Measurements from ENCODE around the gene USP32.

USP32 gene

DNA sequence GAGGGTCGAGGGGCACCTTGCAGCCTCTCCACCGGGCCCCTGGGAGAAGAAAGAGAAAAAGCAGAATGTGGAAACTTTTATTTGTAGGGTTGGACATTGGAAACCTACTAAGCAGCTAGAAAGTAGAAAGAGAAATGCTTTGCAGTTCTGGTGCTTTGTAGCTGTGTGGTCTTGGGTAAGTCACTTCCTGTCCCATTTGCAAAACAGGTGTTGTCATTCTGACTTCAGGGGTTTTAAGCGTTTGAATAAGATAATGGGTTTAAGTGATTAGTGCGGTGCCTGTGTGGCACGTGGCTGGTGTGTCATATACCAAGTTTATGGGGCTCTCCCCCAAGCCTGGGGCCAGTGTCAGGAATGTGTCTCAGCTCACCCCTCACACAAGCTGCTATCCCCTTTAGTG lies 240.6 kb downstream of the USP32 start:
- no peak for DNase-seq (ENCODE audit: low spot score in 2 of 2)
- Mint-ChIP-seq H3K4me1 (peaks cover 17% of the 10 kb centered on the region), H3K9me3 (no peaks in the 10 kb centered on the region), H3K27ac (no peak overlapping the region), H3K36me3 (no peaks in the 10 kb centered on the region), H3K4me3 (peak overlapping the region; percentile 42)
- ATAC-seq = peak; percentile 80

DNA sequence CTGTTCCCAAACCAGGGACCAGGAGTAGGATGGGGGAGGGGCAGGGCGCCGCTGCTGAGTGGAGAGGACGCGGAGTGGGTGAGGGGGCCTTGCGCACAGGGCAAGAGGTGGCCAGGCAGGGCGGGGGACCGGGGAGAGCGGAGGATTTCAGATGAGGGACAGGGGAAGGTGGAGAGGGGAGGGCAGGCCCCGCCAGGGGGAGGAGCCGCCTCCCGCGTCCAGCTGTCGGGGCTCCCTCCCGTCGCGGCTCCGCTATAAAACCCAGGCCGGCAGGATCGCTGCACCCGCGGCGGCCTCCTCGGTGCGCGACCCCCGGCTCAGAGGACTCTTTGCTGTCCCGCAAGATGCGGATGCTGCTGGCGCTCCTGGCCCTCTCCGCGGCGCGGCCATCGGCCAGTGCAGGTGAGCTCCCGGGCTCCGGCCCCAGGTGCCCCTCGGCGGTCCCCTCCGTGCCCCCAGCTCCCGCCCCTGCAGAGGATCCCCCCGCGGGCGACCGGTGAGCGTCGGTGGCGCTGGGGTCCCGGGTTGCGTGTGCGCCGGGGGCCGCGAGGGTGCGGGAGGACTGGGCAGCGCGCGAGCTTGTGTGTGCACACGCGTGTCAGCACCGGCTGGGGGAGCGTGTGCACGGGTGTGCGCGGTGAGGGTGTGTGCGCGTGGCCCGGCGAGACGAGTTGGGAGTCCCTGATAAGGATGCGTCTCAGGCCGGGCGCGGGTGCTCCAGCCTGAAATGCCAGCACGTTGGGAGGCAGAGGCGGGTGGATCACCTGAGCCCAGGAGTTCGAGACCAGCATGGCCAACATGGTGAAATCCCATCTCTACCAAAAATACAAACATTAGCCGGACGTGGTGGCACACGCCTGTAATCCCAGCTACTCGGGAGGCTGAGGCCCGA lies 242.0 kb downstream of the USP32 start, which contains the start of gene CA4:
Gene CA4, plus strand, starts transcription at position 283 of the 892 bp plus-strand sequence. Its CDS starts 62 bp downstream, at position 345.
- no peak for DNase-seq (ENCODE audit: low spot score in 2 of 2)
- H3K27ac Mint-ChIP-seq = no peak within 1 kb of the TSS
- H3K4me1 Mint-ChIP-seq = peaks cover 19% of the 10 kb centered on the region
- H3K36me3 Mint-ChIP-seq = no peaks in the 10 kb centered on the region
- ATAC-seq = no peak
- H3K9me3 Mint-ChIP-seq = no peaks in the 10 kb centered on the region
- H3K4me3 Mint-ChIP-seq = peak within 1 kb of the TSS; percentile 49

DNA sequence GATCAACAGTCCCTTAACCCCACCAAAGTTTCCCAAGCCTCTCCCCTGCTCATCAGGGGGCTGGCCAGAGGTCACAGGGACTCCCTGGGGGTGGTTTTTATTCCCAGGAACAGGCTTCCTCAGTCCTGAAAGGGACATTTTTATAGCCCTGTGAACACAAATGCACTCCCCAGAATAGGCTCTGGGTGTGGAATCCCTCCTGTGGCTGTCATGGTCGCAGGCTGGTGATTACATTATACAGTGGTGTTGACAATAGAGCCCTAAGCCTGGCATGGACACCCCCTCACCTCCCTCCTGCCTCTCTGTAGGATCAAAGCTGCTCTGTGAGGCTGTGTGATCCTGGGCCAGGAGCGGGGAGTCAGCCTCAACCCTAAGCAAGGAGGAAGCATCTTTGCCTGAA lies 243.6 kb downstream of the USP32 start:
- no peaks in the 10 kb centered on the region for H3K36me3 Mint-ChIP-seq
- no peaks in the 10 kb centered on the region for H3K9me3 Mint-ChIP-seq
- H3K4me1 Mint-ChIP-seq = peaks cover 30% of the 10 kb centered on the region
- H3K4me3 Mint-ChIP-seq = no peak overlapping the region
- no peak for ATAC-seq
- no peak overlapping the region for H3K27ac Mint-ChIP-seq
- DNase-seq (ENCODE audit: low spot score in 2 of 2) = no peak

DNA sequence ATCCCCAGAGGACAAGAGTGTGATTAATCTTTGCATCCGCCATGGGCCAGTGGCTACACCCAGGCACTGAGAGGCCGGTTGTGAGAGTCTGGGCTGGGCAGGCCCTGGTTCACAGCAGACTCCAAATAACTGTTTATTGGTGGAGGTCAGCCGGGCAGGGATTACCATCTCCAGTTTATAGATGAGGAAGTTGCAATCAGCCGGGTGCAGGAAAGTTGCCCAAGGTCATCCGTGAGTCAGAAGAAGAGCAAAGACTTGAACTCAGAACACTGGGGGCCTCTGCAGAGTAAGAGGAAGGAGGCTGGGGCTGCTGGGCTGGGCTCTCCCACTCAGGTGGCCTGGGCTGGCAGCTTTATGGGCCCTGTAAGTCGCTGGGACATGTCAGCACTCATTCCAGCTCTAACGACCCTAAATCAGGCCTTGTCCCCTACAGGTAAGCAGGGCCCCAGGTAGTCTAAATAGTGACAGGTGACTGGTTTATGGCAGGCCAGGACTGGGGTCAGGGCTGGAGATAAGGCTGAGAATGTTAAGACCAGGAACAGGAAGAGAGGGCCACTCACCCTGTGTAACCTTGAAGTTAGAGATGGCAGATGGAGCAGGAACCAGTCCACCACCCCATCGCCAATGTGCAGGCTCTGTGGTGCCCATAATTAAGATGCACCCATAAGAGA lies 244.2 kb downstream of the USP32 start:
- H3K36me3 Mint-ChIP-seq = no peaks in the 10 kb centered on the region
- peaks cover 36% of the 10 kb centered on the region for H3K4me1 Mint-ChIP-seq
- no peak overlapping the region for H3K4me3 Mint-ChIP-seq
- ATAC-seq (no peak), DNase-seq (ENCODE audit: low spot score in 2 of 2) (no peak)
- no peak overlapping the region for H3K27ac Mint-ChIP-seq
- H3K9me3 Mint-ChIP-seq = no peaks in the 10 kb centered on the region

DNA sequence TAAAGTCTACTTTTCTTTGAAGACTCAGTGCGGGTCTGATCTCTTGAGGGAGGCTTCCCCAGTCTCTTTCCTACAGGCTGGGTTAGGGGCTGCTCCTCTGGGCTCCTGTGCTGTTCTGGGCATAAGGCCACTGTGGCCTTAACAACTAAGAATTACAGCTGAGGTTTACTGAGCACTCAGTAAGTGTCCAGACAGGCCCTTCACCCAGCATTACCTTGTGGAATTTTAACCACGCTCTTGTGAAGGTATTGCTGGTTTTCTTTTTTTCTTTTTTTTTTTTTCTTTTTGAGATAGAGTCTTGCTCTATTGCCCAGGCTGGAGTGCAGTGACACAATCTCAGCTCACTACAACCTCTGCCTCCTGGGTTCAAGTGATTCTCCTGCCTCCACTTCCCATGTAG lies 245.7 kb downstream of the USP32 start:
- Mint-ChIP-seq H3K4me1 (peaks cover 39% of the 10 kb centered on the region), H3K27ac (no peak overlapping the region), H3K4me3 (no peak overlapping the region), H3K9me3 (no peaks in the 10 kb centered on the region), H3K36me3 (no peaks in the 10 kb centered on the region)
- ATAC-seq (no peak), DNase-seq (ENCODE audit: low spot score in 2 of 2) (no peak)

DNA sequence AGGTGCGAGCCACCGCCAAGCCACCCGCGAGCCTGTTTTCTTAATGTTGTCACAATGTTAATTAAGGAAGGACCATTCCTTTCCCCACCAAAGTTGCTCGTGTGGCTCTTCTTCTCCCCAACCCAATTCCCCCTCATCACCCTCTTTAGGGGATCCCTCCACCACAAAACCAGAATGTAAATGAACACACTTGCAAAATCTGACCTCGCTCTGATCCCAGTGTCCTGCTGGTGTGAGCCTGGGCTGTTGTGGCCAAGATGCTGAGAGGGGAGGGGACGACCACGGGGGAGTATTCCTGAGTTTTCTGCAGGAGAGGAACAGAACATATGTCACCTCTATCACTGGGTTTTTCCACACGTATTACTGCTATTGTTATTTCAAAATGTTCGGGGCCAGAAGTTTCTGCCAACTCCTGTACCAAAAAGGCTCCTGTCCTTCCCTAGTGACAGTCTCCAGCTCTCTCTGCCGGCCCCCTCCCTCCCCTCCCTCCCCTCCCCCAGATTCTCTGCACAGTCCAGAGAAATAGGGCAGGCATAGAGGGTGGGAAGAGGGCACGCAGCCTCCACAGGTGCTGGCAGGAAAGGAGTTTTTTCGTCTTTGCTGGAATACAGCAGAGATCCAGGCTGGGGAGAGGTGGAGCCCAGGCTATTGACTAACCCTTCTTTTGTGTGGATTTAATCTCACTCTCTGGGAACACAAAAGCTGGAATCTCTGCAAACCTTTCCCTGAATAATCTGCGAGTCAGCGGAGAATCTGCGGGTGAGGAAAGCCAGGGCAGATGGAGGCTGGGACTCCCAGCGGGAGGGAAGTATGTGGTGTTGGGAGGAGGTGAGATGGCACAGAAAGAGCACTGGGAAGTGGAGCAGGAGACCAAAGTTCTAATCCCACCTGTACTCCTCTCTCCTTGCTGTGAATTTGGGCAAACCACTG lies 246.7 kb downstream of the USP32 start:
- Mint-ChIP-seq H3K27ac (no peak overlapping the region), H3K4me1 (peaks cover 34% of the 10 kb centered on the region), H3K36me3 (no peaks in the 10 kb centered on the region), H3K4me3 (no peak overlapping the region), H3K9me3 (no peaks in the 10 kb centered on the region)
- ATAC-seq = no peak
- no peak for DNase-seq (ENCODE audit: low spot score in 2 of 2)

DNA sequence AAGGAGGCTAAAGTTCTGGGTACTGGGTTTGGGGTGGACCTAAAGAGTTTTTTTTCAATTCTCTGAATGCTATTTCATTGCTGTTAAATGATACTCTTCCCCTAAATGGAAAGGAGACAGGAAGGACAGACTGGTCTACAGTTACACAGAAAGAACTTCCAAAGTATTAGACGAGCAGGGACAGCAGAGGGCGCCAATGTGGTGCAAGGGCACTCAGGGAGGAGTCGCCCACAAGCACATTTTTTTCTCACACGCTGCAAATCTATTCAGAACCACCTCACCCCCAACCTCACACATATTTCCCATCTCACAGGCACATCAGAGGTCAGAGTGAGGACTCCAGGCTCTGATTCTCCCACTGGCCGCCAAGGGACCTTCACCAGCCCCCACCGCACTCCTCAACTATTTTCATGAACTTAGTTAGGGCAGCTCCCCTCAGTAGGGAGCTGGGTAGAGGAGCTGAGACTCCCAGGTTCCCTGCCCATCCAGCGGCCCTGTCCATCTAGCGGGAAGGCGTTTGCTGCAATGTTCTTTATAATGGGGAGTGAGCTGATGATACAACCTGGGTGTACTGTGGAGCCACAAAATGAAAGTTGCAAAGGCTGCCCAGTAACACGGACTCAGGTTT lies 248.9 kb downstream of the USP32 start:
- H3K36me3 Mint-ChIP-seq = no peaks in the 10 kb centered on the region
- H3K27ac Mint-ChIP-seq = no peak overlapping the region
- H3K9me3 Mint-ChIP-seq = no peaks in the 10 kb centered on the region
- DNase-seq (ENCODE audit: low spot score in 2 of 2) (peak; percentile 65 to 88), ATAC-seq (peak; percentile 78)
- peaks cover 37% of the 10 kb centered on the region for H3K4me1 Mint-ChIP-seq
- H3K4me3 Mint-ChIP-seq = no peak overlapping the region

DNA sequence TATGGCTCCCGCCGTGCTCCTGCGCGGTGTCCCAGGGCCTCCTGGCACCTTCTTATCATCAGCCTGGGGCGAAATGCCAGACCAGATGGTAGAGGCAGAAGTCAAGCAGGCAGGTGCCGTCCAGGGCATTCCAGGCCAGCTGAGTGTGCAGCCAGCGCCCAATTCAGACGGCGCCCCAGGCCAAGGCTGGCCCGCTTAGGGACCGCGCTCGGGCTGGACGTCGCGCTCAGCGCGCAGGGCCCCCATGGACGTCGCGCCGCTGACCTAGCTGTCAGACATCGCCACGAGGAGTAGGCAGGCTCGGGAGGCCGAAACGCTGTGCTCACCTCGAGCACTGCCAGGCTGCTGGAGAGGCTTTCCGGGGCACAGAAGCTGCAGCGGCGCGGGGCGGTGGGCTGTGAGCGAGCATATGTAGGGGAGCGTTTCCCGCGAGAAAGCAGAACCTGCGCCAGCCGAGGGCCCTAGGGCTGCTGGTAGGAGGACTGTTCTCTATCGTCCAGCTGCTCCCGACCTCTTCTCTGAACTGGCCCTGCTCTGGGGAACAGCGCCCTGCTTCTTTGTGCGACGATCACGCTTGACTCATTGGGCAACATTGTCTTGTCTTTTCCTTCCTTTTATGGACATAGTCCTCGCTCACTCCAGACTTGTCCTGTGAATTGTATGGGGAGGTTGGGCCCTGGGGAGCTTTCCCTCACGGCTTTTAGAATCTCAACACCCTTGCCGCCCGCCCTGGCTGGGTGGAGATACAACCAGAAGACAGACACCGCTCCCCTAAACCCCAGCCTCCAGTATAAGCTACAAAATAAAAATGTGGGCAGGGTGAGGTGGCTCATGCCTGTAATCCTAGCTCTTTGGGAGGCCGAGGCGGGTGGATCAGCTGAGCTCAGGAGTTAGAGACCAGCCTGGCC lies 250.6 kb downstream of the USP32 start:
- H3K4me3 Mint-ChIP-seq = no peak overlapping the region
- no peak overlapping the region for H3K27ac Mint-ChIP-seq
- no peaks in the 10 kb centered on the region for H3K9me3 Mint-ChIP-seq
- no peak for DNase-seq (ENCODE audit: low spot score in 2 of 2)
- no peak for ATAC-seq
- no peaks in the 10 kb centered on the region for H3K36me3 Mint-ChIP-seq
- peaks cover 37% of the 10 kb centered on the region for H3K4me1 Mint-ChIP-seq

DNA sequence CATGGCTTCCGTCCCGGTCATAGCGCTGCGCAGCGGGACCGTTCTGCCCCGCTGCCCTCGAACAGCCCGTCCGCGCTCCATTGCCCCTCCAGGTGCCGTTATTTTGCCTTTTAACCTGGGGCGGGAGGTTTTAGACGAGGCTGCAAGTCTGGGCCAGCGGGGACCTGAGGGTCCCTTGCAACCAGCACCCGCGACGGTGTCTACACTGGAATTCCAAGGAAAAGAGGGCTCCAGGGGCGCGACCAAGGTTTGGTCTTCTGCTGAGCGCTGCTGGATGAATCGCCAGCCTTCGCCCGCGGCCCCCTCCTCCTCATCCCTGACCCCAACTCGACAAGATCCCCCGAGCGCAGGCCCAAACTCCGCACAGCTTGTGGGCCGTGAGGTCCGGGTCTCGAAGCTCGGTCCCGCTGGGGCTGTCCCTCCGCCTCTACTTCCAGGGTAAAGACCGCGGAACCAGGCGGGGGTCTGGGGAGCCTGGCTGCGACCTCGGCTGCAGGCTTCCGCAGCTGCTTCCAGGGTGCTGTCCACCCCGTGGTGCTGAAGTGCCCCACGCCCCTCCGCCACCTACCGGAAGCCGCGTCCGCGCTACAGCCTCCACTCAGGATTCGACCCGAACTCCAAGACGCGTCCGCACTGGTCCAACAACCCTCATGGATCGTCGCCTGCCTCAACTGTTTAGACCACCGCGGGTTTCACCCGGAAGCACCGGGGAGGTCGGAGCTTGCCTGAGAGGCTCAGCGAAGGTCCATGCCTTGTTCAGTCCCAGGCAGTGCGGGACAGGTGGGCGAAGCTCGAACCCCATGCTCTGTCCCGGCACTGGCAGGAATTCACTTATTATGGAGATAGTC lies 252.3 kb downstream of the USP32 start:
- no peaks in the 10 kb centered on the region for H3K36me3 Mint-ChIP-seq
- no peak overlapping the region for H3K27ac Mint-ChIP-seq
- peaks cover 48% of the 10 kb centered on the region for H3K4me1 Mint-ChIP-seq
- ATAC-seq (no peak), DNase-seq (ENCODE audit: low spot score in 2 of 2) (peak; percentile 46 to 74)
- H3K4me3 Mint-ChIP-seq = no peak overlapping the region
- H3K9me3 Mint-ChIP-seq = no peaks in the 10 kb centered on the region

DNA sequence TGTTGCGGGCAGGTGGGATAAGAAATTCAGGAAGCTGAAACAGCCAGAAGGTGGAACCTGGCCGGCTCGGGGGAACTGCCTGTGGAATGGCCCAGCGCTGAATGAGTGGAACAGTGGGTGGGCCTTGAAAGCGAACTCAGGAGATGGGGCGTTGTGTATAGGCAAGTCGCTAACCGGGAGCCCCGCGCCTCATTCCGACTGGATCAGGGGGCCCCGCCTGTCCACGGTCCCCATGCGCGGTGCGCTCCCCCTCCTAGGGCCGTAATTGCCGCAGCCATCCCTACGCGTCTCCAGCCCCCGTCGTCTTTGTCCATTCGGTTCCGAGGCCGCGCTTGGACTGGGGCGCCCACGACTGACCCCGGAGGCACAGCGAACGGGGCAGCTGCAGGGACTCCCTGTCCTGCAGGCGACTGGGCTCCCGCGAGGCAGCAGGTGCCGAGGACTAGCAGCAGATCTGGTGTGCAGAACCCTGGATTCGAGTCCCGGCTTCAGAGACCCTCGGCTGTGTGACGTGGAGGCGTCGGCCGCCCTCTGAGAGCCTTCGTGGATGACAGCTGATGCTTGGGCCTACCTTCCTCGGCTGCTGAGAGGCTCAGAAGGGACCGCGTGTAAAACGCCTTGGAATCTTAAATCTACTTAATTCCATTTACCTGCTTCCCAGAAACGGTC lies 253.0 kb downstream of the USP32 start:
- Mint-ChIP-seq H3K27ac (no peak overlapping the region), H3K36me3 (no peaks in the 10 kb centered on the region), H3K4me1 (peaks cover 48% of the 10 kb centered on the region), H3K4me3 (no peak overlapping the region), H3K9me3 (no peaks in the 10 kb centered on the region)
- ATAC-seq (no peak), DNase-seq (ENCODE audit: low spot score in 2 of 2) (no peak)

DNA sequence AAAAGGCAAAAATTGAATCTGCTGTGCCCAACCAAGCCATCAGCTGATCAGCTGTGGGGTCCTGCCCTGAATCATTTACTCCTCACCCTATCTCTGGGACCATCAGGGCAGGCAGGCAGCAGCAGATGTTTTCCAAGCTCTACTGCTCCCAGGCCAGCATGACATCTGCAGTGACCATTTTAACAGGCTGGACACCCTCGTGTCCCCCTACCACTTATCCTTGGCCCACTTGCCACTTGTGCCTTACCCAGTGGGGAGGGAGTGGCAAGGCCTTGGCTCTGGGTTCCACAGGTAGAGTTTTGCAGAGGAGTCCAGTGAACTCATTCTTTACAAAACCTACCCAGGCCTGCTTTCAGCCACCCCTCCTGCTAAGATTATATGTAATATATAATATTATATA lies 254.2 kb downstream of the USP32 start:
- Mint-ChIP-seq H3K36me3 (no peaks in the 10 kb centered on the region), H3K4me3 (no peak overlapping the region), H3K4me1 (peaks cover 49% of the 10 kb centered on the region), H3K27ac (no peak overlapping the region), H3K9me3 (no peaks in the 10 kb centered on the region)
- no peak for DNase-seq (ENCODE audit: low spot score in 2 of 2)
- ATAC-seq = no peak

DNA sequence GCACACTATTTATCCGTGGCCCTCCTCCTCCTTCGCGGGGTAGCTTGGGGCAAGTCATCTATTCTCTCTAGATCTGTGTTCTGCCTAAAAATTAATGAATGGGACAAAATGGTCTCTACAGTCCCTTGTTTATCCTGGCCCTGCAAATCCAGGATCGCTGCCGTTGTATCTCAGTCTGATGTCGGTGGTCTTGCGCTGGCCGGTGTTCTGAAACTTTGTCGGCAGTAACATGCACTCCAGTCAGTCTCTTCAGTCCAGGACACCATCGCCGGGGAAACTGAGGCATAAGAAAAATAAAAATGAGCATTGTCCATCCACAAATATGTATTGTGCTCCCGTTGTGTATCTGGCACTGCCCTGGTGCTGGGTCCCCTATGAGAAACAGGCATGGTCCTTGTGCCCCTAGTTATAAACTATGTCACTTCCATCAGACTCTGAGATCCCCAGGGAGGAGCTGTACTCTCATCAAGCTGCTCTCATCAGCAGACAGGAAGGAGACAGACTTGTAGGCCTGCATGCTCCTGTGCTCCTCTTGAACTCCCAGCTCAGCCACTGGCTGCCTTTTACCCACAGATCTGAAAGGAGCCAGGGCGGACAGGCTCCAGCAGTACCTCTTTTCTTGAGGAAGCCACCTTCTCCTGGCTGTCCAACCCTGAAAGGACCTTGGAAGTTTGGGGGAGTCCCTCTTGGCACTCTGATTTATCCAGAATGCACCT lies 255.8 kb downstream of the USP32 start:
- Mint-ChIP-seq H3K27ac (peak overlapping the region; percentile 94), H3K36me3 (peaks cover 12% of the 10 kb centered on the region), H3K4me3 (peak overlapping the region; percentile 95), H3K4me1 (peaks cover 40% of the 10 kb centered on the region), H3K9me3 (no peaks in the 10 kb centered on the region)
- DNase-seq (ENCODE audit: low spot score in 2 of 2) (no peak), ATAC-seq (no peak)

Data from stimulated activated effector memory CD8-positive, alpha-beta T cell treated with anti-CD3 and anti-CD28 coated beads, Interleukin-12 subunit alpha, Interleukin-12 subunit beta, amount 100 ng/mL, for 72 hours (primary cell).